Cardiac fibroblast (primary cell): Measurements from ENCODE around the gene KICS2.

Source experiments
- DNase-seq, 2 donors: peaks; one replicate each; pipeline versions ENCODE4 v3.0.0 to v3.0.0-alpha.2; 2010; ENCODE audit warnings: low read depth in 2 of 2
- H3K4me3 ChIP-seq, 2 donors: replicated peaks in 1 of 2; 1 replicate in 1 of 2; 2 replicates in 1 of 2; pipeline ENCODE4 v1.5.1; 2011; ENCODE audit warnings: low read depth in 2 of 2, low read length in 2 of 2, mild to moderate bottlenecking in 2 of 2, moderate library complexity in 1 of 2
- CTCF ChIP-seq: IDR thresholded peaks from one replicate; pipeline ENCODE4 v1.5.1; 2011; ENCODE audit warnings: low read depth, mild to moderate bottlenecking, low read length, inconsistent platforms

Gene KICS2

GRCh38 chr12:64236549-64236948 is 14.5 kb upstream of the KICS2 start:
- peak; percentile 21 for TF ChIP-seq CTCF
- no peak overlapping the region for H3K4me3 ChIP-seq
- DNase-seq = peak; percentile 37 to 58

GRCh38 chr12:64232196-64232595 is 10.1 kb upstream of the KICS2 start:
- no peak for TF ChIP-seq CTCF
- H3K4me3 ChIP-seq = no peak overlapping the region
- no peak for DNase-seq

GRCh38 chr12:64229796-64230195 is 7.7 kb upstream of the KICS2 start:
- TF ChIP-seq CTCF = no peak
- H3K4me3 ChIP-seq = no peak overlapping the region
- no peak for DNase-seq

GRCh38 chr12:64229240-64229639 is 7.1 kb upstream of the KICS2 start:
- H3K4me3 ChIP-seq = no peak overlapping the region
- DNase-seq = no peak
- TF ChIP-seq CTCF = no peak

GRCh38 chr12:64225626-64226025 is 3.5 kb upstream of the KICS2 start:
- no peak overlapping the region for H3K4me3 ChIP-seq
- DNase-seq = no peak
- TF ChIP-seq CTCF = no peak

- peak; percentile 78 to 83 for DNase-seq
- TF ChIP-seq CTCF = no peak
- H3K4me3 ChIP-seq = peak overlapping the region; percentile 91 to 92
These were observed 466 bp downstream of the KICS2 start for GRCh38 chr12:64221651-64222008.

GRCh38 chr12:64220046-64220445 is 2.0 kb downstream of the KICS2 start:
- no peak overlapping the region for H3K4me3 ChIP-seq
- no peak for DNase-seq
- no peak for TF ChIP-seq CTCF
